ENCODE data around the gene TBRG4.

TBRG4 gene

GRCh38 chr7:45125193-45125904, 13.9 kb upstream of the TBRG4 start:
- DNase-seq (ENCODE audit: low read depth in 1 of 2, low spot score in 1 of 2), result no peak
- Histone ChIP-seq H3K27ac (replicated peaks) (no peak overlapping the region), H3K27me3 (ENCODE audit: insufficient read depth, poor library complexity, severe bottlenecking) (no peaks in the 10 kb centered on the region), H3K4me3 (replicated peaks; ENCODE audit: insufficient read depth, low read length) (no peak overlapping the region)
- TF ChIP-seq CTCF (IDR thresholded peaks at IDR 0.05; ENCODE audit: insufficient read depth, low read length), result no peak
- no peak for TF ChIP-seq POLR2AphosphoS5 (IDR thresholded peaks at IDR 0.05; ENCODE audit: low read depth)
- TF ChIP-seq REST (IDR thresholded peaks at IDR 0.05; ENCODE audit: insufficient replicate concordance, low read depth), result no peak
- TF ChIP-seq GABPA (IDR thresholded peaks at IDR 0.05; ENCODE audit: low read depth), result no peak
- no peak for TF ChIP-seq SPI1 (IDR thresholded peaks at IDR 0.05; ENCODE audit: borderline replicate concordance, low read depth)

- H3K4me3 ChIP-seq (replicated peaks; ENCODE audit: insufficient read depth, low read length), result no peak overlapping the region
- no peak for TF ChIP-seq REST (IDR thresholded peaks at IDR 0.05; ENCODE audit: insufficient replicate concordance, low read depth)
- no peak for TF ChIP-seq GABPA (IDR thresholded peaks at IDR 0.05; ENCODE audit: low read depth)
- TF ChIP-seq SPI1 (IDR thresholded peaks at IDR 0.05; ENCODE audit: borderline replicate concordance, low read depth), result no peak
- TF ChIP-seq CTCF (IDR thresholded peaks at IDR 0.05; ENCODE audit: insufficient read depth, low read length), result no peak
- TF ChIP-seq POLR2AphosphoS5 (IDR thresholded peaks at IDR 0.05; ENCODE audit: low read depth), result no peak
- no peaks in the 10 kb centered on the region for H3K27me3 ChIP-seq (ENCODE audit: insufficient read depth, poor library complexity, severe bottlenecking)
- no peak overlapping the region for H3K27ac ChIP-seq (replicated peaks)
- DNase-seq (ENCODE audit: low read depth in 1 of 2, low spot score in 1 of 2), result no peak
Observed at GRCh38 chr7:45123913-45124710, 12.6 kb upstream of the TBRG4 start.

GRCh38 chr7:45122975-45123860, 11.7 kb upstream of the TBRG4 start:
- TF ChIP-seq POLR2AphosphoS5 (IDR thresholded peaks at IDR 0.05; ENCODE audit: low read depth), result no peak
- Histone ChIP-seq H3K27ac (replicated peaks) (no peak overlapping the region), H3K27me3 (ENCODE audit: insufficient read depth, poor library complexity, severe bottlenecking) (no peaks in the 10 kb centered on the region), H3K4me3 (replicated peaks; ENCODE audit: insufficient read depth, low read length) (no peak overlapping the region)
- no peak for DNase-seq (ENCODE audit: low read depth in 1 of 2, low spot score in 1 of 2)

GRCh38 chr7:45119550-45119949, 8.1 kb upstream of the TBRG4 start:
- Histone ChIP-seq H3K27ac (replicated peaks) (no peak overlapping the region), H3K27me3 (ENCODE audit: insufficient read depth, poor library complexity, severe bottlenecking) (no peaks in the 10 kb centered on the region), H3K4me3 (replicated peaks; ENCODE audit: insufficient read depth, low read length) (no peak overlapping the region)
- no peak for DNase-seq (ENCODE audit: low read depth in 1 of 2, low spot score in 1 of 2)
- TF ChIP-seq GABPA (IDR thresholded peaks at IDR 0.05; ENCODE audit: low read depth) (no peak), REST (IDR thresholded peaks at IDR 0.05; ENCODE audit: insufficient replicate concordance, low read depth) (no peak), POLR2AphosphoS5 (IDR thresholded peaks at IDR 0.05; ENCODE audit: low read depth) (no peak), SPI1 (IDR thresholded peaks at IDR 0.05; ENCODE audit: borderline replicate concordance, low read depth) (no peak), CTCF (IDR thresholded peaks at IDR 0.05; ENCODE audit: insufficient read depth, low read length) (no peak)
